ENCODE measurements around the gene PIGU.
"Not testable (repeated sequence)": the region's sequence is repeated elsewhere in the genome, so short reads cannot be mapped to it uniquely, and the experiment has no call there.

The PIGU gene

GRCh38 chr20:34624629-34625028, 52.3 kb downstream of the PIGU start:
- DNase-seq (ENCODE audit: low spot score) (no peak), FAIRE-seq (no peak)

- FAIRE-seq (no peak), DNase-seq (ENCODE audit: low spot score) (no peak)
Observed at GRCh38 chr20:34622821-34623451, 54.0 kb downstream of the PIGU start.

DNA sequence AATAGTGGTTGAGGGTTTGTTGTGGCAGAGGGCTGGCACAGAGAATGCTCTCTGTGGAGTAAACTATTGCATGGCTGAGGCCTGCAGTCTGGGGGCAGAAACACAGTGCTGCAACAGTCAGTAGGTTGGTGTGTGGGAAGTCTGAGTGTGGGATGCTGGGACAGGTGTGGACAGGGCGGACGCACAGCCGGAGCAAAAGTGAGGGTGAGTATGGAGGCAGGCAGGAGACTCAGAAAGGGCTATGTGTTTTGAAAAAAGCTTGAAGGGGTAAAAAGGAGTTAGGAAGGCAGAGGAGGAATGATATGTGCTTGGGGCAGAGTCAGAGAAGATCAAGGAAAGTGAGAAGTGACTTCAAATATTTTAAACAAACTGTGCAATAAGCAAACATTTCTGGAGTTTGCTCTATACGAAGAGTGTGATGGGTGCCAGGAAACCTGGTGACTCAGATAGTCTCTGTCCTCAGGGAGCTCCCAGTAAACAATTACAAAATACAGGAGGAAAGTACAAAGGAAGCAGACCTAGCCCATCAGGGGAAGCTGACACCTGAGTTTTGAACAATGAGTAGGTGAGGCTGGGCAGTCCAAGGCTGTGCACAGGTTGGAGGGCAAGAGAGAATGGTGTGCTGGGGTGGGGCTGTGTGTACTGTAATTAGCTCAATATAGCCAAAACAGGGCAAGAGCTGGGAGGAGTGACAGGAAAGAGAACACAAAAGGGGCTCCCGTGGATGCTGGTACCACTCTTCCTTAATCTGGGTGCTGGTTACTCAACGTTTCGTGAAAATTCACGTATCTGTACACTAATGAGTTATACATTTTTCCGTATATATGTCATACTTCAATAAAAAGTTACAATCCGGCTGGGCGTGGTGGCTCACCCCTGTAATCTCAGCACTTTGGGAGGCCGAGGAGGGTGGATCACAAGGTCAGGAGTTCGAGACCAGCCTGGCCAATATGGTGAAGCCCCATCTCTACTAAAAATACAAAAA, 55.2 kb downstream of the PIGU start:
- DNase-seq (ENCODE audit: low spot score) = no peak

DNA sequence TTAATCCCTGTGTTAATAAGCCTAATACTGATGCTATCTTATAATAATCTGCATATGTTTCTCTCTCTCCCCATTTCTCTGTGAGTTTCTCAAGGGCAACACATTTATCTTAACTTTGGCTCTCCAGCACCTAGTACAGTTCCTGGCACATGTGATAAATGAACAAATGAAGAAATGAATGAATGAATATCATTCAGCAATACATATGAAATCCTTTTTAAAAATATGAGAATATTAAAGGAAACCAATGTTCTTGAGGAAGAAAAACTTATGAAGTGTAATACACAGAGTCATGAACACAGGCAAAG, 55.9 kb downstream of the PIGU start:
- no peak for FAIRE-seq

More for the DNA sequence above, 55.2 kb downstream of the PIGU start:
- FAIRE-seq = no peak

DNA sequence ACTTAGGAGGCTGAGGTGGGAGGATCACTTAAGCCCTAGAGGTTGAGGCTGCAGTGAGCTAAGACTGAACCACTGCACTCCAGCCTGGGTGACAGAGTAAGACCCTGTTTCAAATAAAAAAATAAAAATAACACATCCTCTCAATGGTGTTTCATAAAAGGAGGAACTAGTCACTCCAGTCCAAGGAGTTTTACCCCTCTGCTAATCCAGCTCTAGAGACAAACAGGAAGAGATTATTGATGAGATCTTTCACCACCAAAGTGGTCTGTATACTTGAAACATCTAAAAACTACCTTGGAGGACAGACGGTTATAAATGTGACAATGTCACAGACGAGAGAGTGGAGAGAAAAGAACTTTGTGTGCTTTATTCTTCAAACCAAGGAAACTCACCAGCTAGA, 58.2 kb downstream of the PIGU start:
- FAIRE-seq = no peak

More for the DNA sequence above, 55.9 kb downstream of the PIGU start:
- DNase-seq (ENCODE audit: low spot score) = no peak

DNA sequence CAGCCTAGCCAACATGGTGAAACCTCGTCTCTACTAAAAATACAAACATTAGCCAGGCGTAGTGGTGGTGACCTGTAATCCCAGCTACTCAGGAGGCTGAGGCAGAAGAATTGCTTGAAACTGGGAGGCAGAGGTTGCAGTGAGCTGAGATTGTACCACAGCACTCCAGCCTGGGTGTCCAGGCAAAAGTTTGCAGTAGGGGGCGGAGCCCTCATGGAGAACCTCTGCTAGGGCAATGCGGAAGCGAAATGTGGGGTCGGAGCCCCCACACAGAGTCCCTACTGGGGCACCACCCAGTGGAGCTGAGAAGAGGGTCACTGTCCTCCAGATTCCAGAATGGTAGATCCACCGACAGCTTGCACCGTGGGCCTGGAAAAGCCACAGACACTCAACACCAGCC, 60.0 kb downstream of the PIGU start:
- not testable (repeated sequence) for DNase-seq (ENCODE audit: low spot score); FAIRE-seq

More for the DNA sequence above, 58.2 kb downstream of the PIGU start:
- no peak for DNase-seq (ENCODE audit: low spot score)

DNA sequence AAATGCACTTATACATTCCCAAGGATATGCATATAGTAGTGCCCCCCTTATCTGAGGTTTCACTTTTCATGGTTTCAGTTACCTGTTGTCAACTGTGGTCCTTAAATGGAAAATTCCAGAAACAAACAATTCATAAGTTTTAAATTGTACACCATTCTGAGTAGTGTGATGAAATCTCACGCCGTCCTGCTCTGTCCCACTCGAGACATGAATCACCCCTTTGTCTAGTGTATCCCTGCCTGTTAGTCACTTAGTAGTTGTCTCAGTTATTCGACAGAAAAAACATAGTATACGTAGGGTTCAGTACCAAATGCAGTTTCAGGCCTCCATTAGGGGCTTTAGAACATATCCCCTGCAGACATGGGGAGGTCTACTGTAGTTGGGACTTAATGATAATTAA, 61.4 kb downstream of the PIGU start:
- DNase-seq (ENCODE audit: low spot score) (no peak), FAIRE-seq (no peak)

- DNase-seq (ENCODE audit: low spot score); FAIRE-seq: not testable (repeated sequence)
Observed at GRCh38 chr20:34611976-34612375, 64.9 kb downstream of the PIGU start.

- DNase-seq (ENCODE audit: low spot score) = no peak
- FAIRE-seq = no peak
Observed at GRCh38 chr20:34607066-34607465, 69.8 kb downstream of the PIGU start.

DNA sequence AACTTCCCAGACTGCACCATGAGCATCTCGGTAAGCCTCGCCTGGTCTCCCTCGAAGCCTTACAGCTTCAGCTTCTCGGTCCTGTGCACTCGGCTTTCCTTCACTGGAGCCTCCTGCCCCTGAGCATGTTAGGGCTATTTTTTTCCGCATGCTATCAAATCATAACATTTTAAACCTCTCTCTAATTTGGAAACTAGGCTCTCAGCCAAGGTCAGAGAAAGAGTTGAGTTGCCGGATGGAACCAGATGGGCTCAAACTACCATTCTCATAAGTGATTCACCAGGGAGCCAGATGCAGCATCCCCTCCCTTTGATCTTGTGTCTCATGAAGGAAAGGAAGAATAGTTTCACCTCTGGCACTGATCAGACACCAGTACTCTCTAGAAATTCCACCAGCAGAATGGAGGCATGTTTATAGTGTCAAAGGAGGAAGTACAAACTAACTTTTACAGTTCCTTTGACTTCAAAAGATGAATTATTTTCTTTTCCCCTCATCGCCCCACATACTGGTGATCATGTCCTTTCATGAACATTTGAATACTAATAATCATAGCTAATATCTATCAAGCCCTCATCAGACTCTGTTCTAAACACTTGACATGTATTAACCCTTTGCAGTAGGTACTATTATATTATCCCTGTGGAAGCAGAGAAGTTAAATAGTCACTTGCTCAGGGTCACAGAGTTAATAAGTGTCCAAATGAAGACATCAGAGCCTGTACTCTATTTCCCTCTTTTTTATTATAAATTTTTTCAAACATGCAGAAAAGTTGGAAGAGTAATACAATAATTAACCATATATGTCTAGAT, 71.7 kb downstream of the PIGU start:
- no peak for FAIRE-seq

DNA sequence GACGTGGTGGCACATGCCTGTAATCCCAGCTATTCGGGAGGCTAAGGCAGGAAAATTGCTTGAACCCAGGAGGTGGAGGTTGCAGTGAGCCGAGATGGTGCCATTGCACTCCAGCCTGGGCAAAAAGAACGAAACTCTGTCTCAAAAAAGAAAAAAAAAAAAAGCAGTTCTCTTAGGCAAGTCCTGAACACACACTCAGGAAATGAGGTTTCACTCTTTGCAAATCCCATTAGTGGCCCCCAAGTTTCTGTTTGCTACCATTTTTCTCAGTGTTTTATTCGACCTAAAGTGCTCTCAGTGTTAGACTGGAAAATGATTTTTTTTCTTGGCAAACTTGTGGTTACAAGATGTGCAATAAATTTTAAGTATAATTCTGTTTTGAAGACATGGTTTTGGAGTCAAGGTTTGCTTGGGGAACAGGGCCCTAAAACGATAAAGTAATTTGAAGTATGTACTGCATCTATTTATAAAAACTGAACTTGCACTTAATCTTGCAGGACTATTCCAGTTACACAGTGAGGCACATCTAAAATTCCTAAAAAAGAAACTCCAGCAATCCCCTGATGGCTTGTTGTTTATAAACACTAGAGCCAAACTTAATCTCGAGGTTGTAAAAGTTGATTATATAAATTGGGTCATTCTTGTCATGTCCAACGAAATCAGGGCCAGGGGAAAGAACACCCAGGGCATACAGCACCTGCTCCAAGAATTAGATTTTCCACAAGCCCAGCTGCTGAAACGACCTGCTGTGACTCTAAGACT, 75.8 kb downstream of the PIGU start:
- DNase-seq (ENCODE audit: low spot score) (no peak), FAIRE-seq (no peak)

More for the DNA sequence above, 71.7 kb downstream of the PIGU start:
- DNase-seq (ENCODE audit: low spot score) = no peak

GRCh38 chr20:34595377-34596184, 81.3 kb downstream of the PIGU start:
- no peak for FAIRE-seq
- DNase-seq (ENCODE audit: low spot score) = no peak

GRCh38 chr20:34586488-34587163, 90.3 kb downstream of the PIGU start:
- FAIRE-seq = no peak
- no peak for DNase-seq (ENCODE audit: low spot score)

DNA sequence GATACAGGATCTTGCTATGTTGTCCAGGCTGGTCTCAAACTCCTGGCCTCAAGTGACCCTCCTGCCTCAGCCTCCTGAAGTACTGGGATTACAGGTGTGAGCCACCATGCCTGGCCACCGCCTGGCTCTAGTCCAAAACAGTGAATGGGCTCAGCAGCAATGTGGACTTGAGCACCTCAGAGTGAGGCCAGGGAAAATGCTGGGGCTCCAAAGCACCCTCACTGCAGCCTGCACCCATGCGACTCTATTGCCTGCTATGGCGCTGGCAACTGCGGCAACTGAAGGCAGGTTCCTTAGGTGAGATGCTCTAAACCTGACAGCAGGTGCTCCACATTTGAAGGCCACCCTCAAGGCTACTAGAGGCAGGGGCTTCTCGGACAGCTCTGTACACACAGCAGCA, 91.9 kb downstream of the PIGU start:
- FAIRE-seq (no peak), DNase-seq (ENCODE audit: low spot score) (no peak)

GRCh38 chr20:34583544-34583943, 93.3 kb downstream of the PIGU start:
- FAIRE-seq = peak; percentile 42
- no peak for DNase-seq (ENCODE audit: low spot score)

- FAIRE-seq = peak; percentile 88
- peak; percentile 54 for DNase-seq (ENCODE audit: low spot score)
Observed at GRCh38 chr20:34582911-34583310, 94.0 kb downstream of the PIGU start.

- FAIRE-seq = no peak
- DNase-seq (ENCODE audit: low spot score) = no peak
Observed at GRCh38 chr20:34582221-34582620, 94.7 kb downstream of the PIGU start.

DNA sequence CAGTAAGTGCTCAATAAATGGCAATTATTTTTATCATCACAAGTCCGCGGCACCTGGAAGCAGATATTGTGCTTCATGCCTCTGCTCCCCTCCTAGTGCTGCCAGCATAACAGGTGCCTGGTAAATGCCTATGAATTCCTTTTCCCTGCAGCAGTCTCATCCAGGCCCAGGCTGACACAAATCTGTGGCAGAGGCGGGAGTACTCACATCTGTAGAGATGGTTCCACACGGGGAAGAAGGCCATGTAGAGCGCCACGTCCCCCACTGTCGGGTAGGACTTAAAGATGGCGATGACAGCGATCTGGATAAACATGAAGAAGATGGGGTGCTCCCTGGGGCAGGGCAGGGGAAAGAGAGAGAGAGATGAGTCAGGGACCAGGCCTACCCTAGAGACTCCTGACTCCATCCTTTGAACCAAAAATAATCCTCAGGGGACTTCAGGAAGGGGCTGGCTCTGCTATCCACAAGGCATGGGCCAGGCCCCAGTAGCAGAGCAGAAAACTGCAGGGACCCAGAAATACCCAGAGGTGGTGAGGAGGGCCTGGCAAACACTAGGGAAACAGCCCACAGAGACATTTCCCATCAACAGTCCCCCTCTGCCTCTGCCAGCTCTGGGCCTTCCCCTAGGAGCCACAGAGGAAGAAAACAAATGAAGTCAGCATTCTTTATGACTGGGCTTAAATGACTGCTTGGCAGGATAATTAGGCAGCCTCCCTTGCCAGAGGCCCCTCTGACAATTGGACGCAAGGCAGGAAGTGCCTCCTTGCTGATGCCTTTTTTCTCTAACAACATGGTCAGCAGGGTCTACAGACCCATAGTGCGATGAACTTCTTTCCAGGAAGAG, 95.3 kb downstream of the PIGU start:
- DNase-seq (ENCODE audit: low spot score) (no peak), FAIRE-seq (no peak)

Measured in urothelium cell line (cell line).